ENCODE results near the gene RPP21.

DNA sequence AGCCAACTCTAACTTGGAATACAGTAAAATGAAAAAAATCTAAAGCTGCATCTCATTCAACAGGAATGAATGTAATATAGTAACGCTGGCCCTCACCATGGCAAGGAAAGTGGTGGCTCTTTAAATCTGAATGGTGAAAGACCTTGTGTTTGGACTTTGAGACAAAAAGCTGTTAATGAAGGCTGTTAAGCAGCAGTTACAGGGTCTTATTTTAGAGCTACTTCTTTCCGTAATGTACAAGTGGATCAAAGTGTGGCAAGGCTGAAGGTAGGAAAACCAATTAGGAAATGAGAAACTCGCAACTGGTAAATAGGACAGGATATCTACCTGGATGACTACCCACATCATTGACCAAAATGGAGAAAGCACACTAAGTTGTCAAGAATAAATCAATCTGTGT lies 29.8 kb upstream of the RPP21 start:
- TF ChIP-seq, protein P1, sequence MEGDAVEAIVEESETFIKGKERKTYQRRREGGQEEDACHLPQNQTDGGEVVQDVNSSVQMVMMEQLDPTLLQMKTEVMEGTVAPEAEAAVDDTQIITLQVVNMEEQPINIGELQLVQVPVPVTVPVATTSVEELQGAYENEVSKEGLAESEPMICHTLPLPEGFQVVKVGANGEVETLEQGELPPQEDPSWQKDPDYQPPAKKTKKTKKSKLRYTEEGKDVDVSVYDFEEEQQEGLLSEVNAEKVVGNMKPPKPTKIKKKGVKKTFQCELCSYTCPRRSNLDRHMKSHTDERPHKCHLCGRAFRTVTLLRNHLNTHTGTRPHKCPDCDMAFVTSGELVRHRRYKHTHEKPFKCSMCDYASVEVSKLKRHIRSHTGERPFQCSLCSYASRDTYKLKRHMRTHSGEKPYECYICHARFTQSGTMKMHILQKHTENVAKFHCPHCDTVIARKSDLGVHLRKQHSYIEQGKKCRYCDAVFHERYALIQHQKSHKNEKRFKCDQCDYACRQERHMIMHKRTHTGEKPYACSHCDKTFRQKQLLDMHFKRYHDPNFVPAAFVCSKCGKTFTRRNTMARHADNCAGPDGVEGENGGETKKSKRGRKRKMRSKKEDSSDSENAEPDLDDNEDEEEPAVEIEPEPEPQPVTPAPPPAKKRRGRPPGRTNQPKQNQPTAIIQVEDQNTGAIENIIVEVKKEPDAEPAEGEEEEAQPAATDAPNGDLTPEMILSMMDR (conservative IDR thresholded peaks at IDR 0.05): no peak
- no peak for TF ChIP-seq ZFX (IDR thresholded peaks at IDR 0.05)
